NB4 (cell line): ENCODE data around the gene MMEL1.
"Not testable (repeated sequence)": the region's sequence is repeated elsewhere in the genome, so short reads cannot be mapped to it uniquely, and the experiment has no call there.

Experiments
- POLR2A ChIP-seq: IDR thresholded peaks from 2 replicates; pipeline ENCODE4 v1.6.1; 2011; ENCODE audit warnings: mild to moderate bottlenecking; ENCODE audit not compliant: insufficient read length; ENCODE audit errors: extremely low read depth
- TF ChIP-seq, protein P1 (sequence below): IDR thresholded peaks from one replicate; pipeline ENCODE4 v1.5.1; 2012; ENCODE audit warnings: low read depth, low read length
- TF ChIP-seq, protein P2 (sequence below): IDR thresholded peaks from 2 replicates; pipeline ENCODE4 v1.6.1; 2011; ENCODE audit warnings: low read depth, low read length

DNA sequence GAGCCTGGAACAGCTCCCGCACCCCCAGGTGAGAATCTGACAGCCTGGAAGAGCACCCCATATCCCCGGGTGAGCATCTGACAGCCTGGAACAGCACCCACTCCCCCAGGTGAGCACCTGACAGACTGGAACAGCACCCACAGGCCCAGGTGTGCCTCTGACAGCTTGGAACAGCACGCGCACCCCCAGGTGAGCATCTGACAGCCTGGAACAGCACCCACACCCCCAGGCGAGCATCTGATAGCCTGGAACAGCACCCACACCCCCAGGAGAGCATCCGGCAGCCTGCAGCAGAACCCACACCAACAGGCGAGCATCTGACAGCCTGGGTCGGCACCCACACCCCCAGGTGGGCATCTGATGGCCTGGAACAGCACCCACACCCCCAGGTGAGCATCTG, 27.0 kb upstream of the MMEL1 start:
- TF ChIP-seq, protein P1, sequence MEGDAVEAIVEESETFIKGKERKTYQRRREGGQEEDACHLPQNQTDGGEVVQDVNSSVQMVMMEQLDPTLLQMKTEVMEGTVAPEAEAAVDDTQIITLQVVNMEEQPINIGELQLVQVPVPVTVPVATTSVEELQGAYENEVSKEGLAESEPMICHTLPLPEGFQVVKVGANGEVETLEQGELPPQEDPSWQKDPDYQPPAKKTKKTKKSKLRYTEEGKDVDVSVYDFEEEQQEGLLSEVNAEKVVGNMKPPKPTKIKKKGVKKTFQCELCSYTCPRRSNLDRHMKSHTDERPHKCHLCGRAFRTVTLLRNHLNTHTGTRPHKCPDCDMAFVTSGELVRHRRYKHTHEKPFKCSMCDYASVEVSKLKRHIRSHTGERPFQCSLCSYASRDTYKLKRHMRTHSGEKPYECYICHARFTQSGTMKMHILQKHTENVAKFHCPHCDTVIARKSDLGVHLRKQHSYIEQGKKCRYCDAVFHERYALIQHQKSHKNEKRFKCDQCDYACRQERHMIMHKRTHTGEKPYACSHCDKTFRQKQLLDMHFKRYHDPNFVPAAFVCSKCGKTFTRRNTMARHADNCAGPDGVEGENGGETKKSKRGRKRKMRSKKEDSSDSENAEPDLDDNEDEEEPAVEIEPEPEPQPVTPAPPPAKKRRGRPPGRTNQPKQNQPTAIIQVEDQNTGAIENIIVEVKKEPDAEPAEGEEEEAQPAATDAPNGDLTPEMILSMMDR, result not testable (repeated sequence)
- TF ChIP-seq, protein P2, sequence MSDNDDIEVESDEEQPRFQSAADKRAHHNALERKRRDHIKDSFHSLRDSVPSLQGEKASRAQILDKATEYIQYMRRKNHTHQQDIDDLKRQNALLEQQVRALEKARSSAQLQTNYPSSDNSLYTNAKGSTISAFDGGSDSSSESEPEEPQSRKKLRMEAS, result not testable (repeated sequence)
- not testable (repeated sequence) for TF ChIP-seq POLR2A
